GM12878 (cell line): Measurements from ENCODE around the gene LMF1. TPM values are rescaled to one million over a fixed set of nuclear protein-coding genes. Genes with fewer than 3 reads are reported as not detected.

Experiments used
- ATAC-seq: fragments of 200-7000 bp; cut with Tn5 transposase; 3 replicates; pipeline ENCODE4 v1.9.1; 2020; ENCODE audit warnings: mild to moderate bottlenecking, moderate library complexity
- BruUV-seq: library from RNA; stranded (reverse); fragments of 400-500 nt; replicated peaks from 2 replicates; lab custom pipeline; 2021; lab: Mats Ljungman, UMichigan
- CTCF ChIA-PET: fragments of 300-600 bp; sonication (Branson Sonifier 250); formaldehyde crosslinking; extraction: SDS; loops from one replicate; lab custom pipeline; 2021; ENCODE audit warnings: inconsistent platforms; lab: Yijun Ruan, JAX
- POLR2A ChIA-PET: fragments of 350-600 bp; formaldehyde crosslinking; extraction: SDS; loops from one replicate; lab custom pipeline; 2021; ENCODE audit warnings: inconsistent platforms; lab: Charles Lee
- RAD21 ChIA-PET: fragments of 300-600 bp; sonication (Branson Sonifier 250); formaldehyde crosslinking; loops from one replicate; lab custom pipeline; 2023; ENCODE audit warnings: antibody characterized with exemption; ENCODE audit not compliant: unreplicated experiment; lab: Charles Lee
- SMC1A ChIA-PET: fragments of 300-600 bp; sonication (Branson Sonifier 250); formaldehyde crosslinking; loops from one replicate; lab custom pipeline; 2023; ENCODE audit not compliant: unreplicated experiment, uncharacterized antibody; lab: Charles Lee
- DNase-seq: peaks from one replicate; pipeline ENCODE4 v3.0.0-alpha.2; 2011; ENCODE audit warnings: low read depth, low spot score
- FAIRE-seq: peaks from 3 replicates; lab custom pipeline; 2011; peaks lifted over from hg19 to GRCh38; lab: Jason Lieb, UNC
- H2AFZ ChIP-seq: 2 replicates; pipeline ENCODE4 v1.6.0; 2011; ENCODE audit warnings: low read depth, low read length, control low read depth; ENCODE audit not compliant: control insufficient read depth
- H3K27ac ChIP-seq: 2 replicates; pipeline ENCODE4 v1.5.1; 2011; ENCODE audit warnings: control low read depth; ENCODE audit not compliant: control insufficient read depth, insufficient read depth
- H3K27me3 ChIP-seq, 2 experiments: replicated peaks in 1 of 2; 2 replicates each; pipeline versions ENCODE4 v1.6.0 to v1.6.1; 2011; ENCODE audit warnings: low read length in 1 of 2; ENCODE audit not compliant: control insufficient read depth in 2 of 2, insufficient read depth in 2 of 2
- H3K36me3 ChIP-seq, 2 experiments: 2 replicates each; pipeline ENCODE4 v1.5.1; 2011; ENCODE audit warnings: low read length in 1 of 2; ENCODE audit not compliant: control insufficient read depth in 2 of 2, insufficient read depth in 2 of 2
- H3K4me1 ChIP-seq: 2 replicates; pipeline ENCODE4 v1.6.1; 2011; ENCODE audit warnings: mild to moderate bottlenecking, low read length, moderate library complexity, mixed read lengths; ENCODE audit not compliant: control insufficient read depth, insufficient read depth
- H3K4me2 ChIP-seq: 2 replicates; pipeline ENCODE4 v1.6.0; 2011; ENCODE audit warnings: control low read depth; ENCODE audit not compliant: control insufficient read depth, insufficient read depth
- H3K4me3 ChIP-seq: fragments of 200-600 bp; sonication (generic); 2 replicates; pipeline ENCODE4 v1.5.1; 2016
- H3K79me2 ChIP-seq: 2 replicates; pipeline ENCODE4 v1.6.0; 2011; ENCODE audit warnings: low read length; ENCODE audit not compliant: control insufficient read depth, insufficient read depth
- H3K9ac ChIP-seq: 2 replicates; pipeline ENCODE4 v1.8.0; 2011; ENCODE audit warnings: low read length, control low read depth, mixed read lengths; ENCODE audit not compliant: control insufficient read depth, insufficient read depth
- H3K9me3 ChIP-seq: replicated peaks from 3 replicates; pipeline ENCODE4 v1.5.1; 2011; ENCODE audit warnings: mild to moderate bottlenecking, low read length; ENCODE audit not compliant: control insufficient read depth, insufficient read depth
- H4K20me1 ChIP-seq: 2 replicates; pipeline ENCODE4 v1.6.0; 2011; ENCODE audit not compliant: control insufficient read depth, insufficient read depth
- DPF2 ChIP-seq: fragments of 450-650 bp; IDR thresholded peaks from 2 replicates; pipeline ENCODE4 v1.6.1; 2017; ENCODE audit warnings: mild to moderate bottlenecking
- E2F4 ChIP-seq: IDR thresholded peaks from 2 replicates; pipeline ENCODE4 v1.6.1; 2012; ENCODE audit warnings: low read depth, low read length, improper control_type of control experiment
- NBN ChIP-seq: fragments of 450-650 bp; IDR thresholded peaks from 2 replicates; pipeline ENCODE4 v1.6.1; 2016
- NR2C1 ChIP-seq: fragments of 450-650 bp; IDR thresholded peaks from 2 replicates; pipeline ENCODE4 v1.6.1; 2017; ENCODE audit warnings: antibody characterized with exemption, mild to moderate bottlenecking, moderate library complexity
- RB1 ChIP-seq: fragments of 450-650 bp; formaldehyde crosslinking; IDR thresholded peaks from 2 replicates; pipeline ENCODE4 v1.6.1; 2017; ENCODE audit warnings: mild to moderate bottlenecking, borderline replicate concordance
- SIN3A ChIP-seq: IDR thresholded peaks from 2 replicates; pipeline ENCODE4 v1.6.1; 2012; ENCODE audit warnings: low read depth, low read length, improper control_type of control experiment
- SUPT20H ChIP-seq: IDR thresholded peaks from 2 replicates; pipeline ENCODE4 v1.6.1; 2011; ENCODE audit warnings: low read depth, mild to moderate bottlenecking, low read length, moderate library complexity, borderline replicate concordance; ENCODE audit not compliant: control insufficient read depth
- TAF1 ChIP-seq: IDR thresholded peaks from 2 replicates; pipeline ENCODE4 v1.6.1; 2011; ENCODE audit warnings: mild to moderate bottlenecking, low read depth, low read length, borderline replicate concordance
- ZNF384 ChIP-seq: IDR thresholded peaks from 2 replicates; pipeline ENCODE4 v1.6.1; 2012; ENCODE audit warnings: low read depth, mild to moderate bottlenecking, low read length, improper control_type of control experiment, borderline replicate concordance
- ZNF622 ChIP-seq: fragments of 450-650 bp; IDR thresholded peaks from 2 replicates; pipeline ENCODE4 v1.6.1; 2017; ENCODE audit warnings: mild to moderate bottlenecking, inconsistent platforms
- ZSCAN29 ChIP-seq: fragments of 450-650 bp; IDR thresholded peaks from 2 replicates; pipeline ENCODE4 v1.6.1; 2017; ENCODE audit warnings: mild to moderate bottlenecking, moderate library complexity
- WGBS: methylation state at CpG from one replicate; pipeline ENCODE4 v1.1.6; 2016; ENCODE audit warnings: low lambda C conversion rate; ENCODE audit not compliant: insufficient replicate concordance, insufficient coverage; ENCODE audit errors: missing lambda C conversion rate; 5-methylcytosine and 5-hydroxymethylcytosine counted together
- in situ Hi-C: fragments of 300-500 bp; cut with MboI; formaldehyde crosslinking; loops from 9 replicates; pipeline ENCODE4 v1.14.3; 2018; ENCODE audit warnings: mixed read lengths
- intact Hi-C: fragments of 100-400 bp; cut with micrococcal nuclease; formaldehyde crosslinking; loops from one replicate; pipeline ENCODE4 v1.14.2; 2022; ENCODE audit not compliant: unreplicated experiment
- polyA plus RNA-seq, 11 experiments: library from polyadenylated mRNA; depleted of rRNA in 4 of 11; unstranded in 6 of 11; stranded (reverse) in 5 of 11; fragments of >200 nt; fragmentation: Nextera tagmentation in 4 of 11; fragmentation: Illumina TruSeq in 1 of 11; extraction: Ambion mirVana in 4 of 11; extraction: Trizol in 1 of 11; gene quantifications; 1 replicate in 1 of 11; 2 replicates in 10 of 11; pipeline versions ENCODE4 v1.2.1 to v1.2.3, GENCODE V29; 2011 to 2016; ENCODE audit warnings: inconsistent platforms in 2 of 11, missing spikeins in 2 of 11, low read depth in 1 of 11
- total RNA-seq, 4 experiments: library from RNA; depleted of rRNA in 3 of 4; stranded (reverse); fragments of >200 nt in 3 of 4; fragmentation: Illumina TruSeq in 1 of 4; extraction: Trizol in 1 of 4; gene quantifications; 2 replicates each; pipeline versions ENCODE4 v1.2.1 to v1.2.3, GENCODE V29; 2013 to 2021
- TF ChIP-seq, protein P1 (sequence below): fragments of 450-650 bp; formaldehyde crosslinking; IDR thresholded peaks from 2 replicates; pipeline ENCODE4 v1.4.0; 2022; ENCODE audit warnings: mild to moderate bottlenecking, moderate library complexity

Gene LMF1
- total and polyA plus RNA-seq, 10 of the 15 experiments (the other 5 are each of a cell fraction or from before 2014, with no cell fraction given) = 0.18 to 3.2 (median 1.4) TPM; not detected in 1

DNA sequence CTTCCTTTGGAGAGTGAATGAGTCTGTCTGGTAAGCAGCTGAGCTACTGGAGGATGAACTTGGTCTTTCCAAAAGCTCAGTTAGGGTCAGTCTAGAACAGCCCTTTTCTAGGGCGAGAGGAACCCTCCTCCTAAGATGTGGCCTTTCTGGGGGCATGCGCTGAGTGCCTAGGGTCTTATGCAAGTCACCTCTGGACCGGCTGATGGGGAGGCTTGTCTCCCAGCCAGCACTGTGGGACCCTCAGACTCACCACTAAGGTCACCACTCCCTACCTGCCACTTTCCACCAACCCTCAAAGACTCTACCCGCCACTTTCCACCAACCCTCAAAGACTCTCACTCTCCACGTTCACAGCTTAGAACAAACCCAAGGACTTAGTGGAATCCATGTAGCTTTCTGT lies 26.8 kb downstream of the LMF1 start (continued):
- TF ChIP-seq E2F4 (no peak), NR2C1 (no peak), ZNF384 (no peak), ZNF622 (no peak)
- TF ChIP-seq, all 136 proteins: peak for 0

- intact Hi-C loops = no loop called here
- ChIA-PET POLR2A (no interaction called here), CTCF (no interaction called here), SMC1A (no interaction called here), RAD21 (no interaction called here)
- in situ Hi-C loops = no loop called here
- Histone ChIP-seq H3K9me3 (peaks cover 2% of the 10 kb centered on the region; the same call in 2 of the 3 replicates), H3K4me2 (no peak overlapping the region), H3K79me2 (no peaks in the 10 kb centered on the region), H4K20me1 (no peaks in the 10 kb centered on the region), H3K4me3 (no peak overlapping the region), H3K27me3 (no peaks in the 10 kb centered on the region), H2AFZ (no peak overlapping the region), H3K4me1 (no peaks in the 10 kb centered on the region), H3K27ac (no peak overlapping the region), H3K36me3 (no peaks in the 10 kb centered on the region), H3K9ac (no peak overlapping the region)
- DNase-seq (no peak), FAIRE-seq (no peak), ATAC-seq (no peak)
- TF ChIP-seq SUPT20H (no peak), RB1 (no peak), ZNF622 (no peak), NBN (no peak), DPF2 (no peak), SIN3A (no peak), ZSCAN29 (no peak), TAF1 (no peak)
- TF ChIP-seq, protein P1, sequence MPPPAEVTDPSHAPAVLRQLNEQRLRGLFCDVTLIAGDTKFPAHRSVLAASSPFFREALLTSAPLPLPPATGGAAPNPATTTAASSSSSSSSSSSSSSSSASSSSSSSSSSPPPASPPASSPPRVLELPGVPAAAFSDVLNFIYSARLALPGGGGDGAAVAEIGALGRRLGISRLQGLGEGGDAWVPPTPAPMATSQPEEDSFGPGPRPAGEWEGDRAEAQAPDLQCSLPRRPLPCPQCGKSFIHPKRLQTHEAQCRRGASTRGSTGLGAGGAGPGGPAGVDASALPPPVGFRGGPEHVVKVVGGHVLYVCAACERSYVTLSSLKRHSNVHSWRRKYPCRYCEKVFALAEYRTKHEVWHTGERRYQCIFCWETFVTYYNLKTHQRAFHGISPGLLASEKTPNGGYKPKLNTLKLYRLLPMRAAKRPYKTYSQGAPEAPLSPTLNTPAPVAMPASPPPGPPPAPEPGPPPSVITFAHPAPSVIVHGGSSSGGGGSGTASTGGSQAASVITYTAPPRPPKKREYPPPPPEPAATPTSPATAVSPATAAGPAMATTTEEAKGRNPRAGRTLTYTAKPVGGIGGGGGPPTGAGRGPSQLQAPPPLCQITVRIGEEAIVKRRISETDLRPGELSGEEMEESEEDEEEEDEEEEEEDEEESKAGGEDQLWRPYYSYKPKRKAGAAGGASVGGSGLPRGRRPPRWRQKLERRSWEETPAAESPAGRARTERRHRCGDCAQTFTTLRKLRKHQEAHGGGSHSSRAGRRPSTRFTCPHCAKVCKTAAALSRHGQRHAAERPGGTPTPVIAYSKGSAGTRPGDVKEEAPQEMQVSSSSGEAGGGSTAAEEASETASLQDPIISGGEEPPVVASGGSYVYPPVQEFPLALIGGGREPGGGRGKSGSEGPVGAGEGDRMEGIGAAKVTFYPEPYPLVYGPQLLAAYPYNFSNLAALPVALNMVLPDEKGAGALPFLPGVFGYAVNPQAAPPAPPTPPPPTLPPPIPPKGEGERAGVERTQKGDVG (CRISPR knock-in tag) = no peak
- no TSS peak for BruUV-seq
- 68% methylated on average over 4 of the region's 4 CpGs for WGBS
Observed at GRCh38 chr16:942436-943060, 28.2 kb downstream of the LMF1 start.
